HCT116 (cell line): ENCODE measurements around the gene MRPL41. TPM values are rescaled to one million over a fixed set of nuclear protein-coding genes. Genes with fewer than 3 reads are reported as not detected.

Source experiments
- ATAC-seq: fragments of 200-7000 bp; cut with Tn5 transposase; 2 replicates; pipeline ENCODE4 v1.9.1; 2020; ENCODE audit warnings: mild to moderate bottlenecking, moderate library complexity
- BruUV-seq: library from RNA; stranded (reverse); fragments of 400-500 nt; replicated peaks from 2 replicates; lab custom pipeline; 2021; lab: Mats Ljungman, UMichigan
- CTCF ChIA-PET: fragments of 300-600 bp; sonication (Branson Sonifier 250); formaldehyde crosslinking; loops from one replicate; lab custom pipeline; 2021; ENCODE audit warnings: antibody characterized with exemption; lab: Charles Lee
- POLR2A ChIA-PET: fragments of 300-600, 350-600 bp; sonication (Branson Sonifier 250); formaldehyde crosslinking; loops from one replicate; lab custom pipeline; 2021; ENCODE audit warnings: antibody characterized with exemption; lab: Charles Lee
- RAD21 ChIA-PET, 2 experiments: fragments of 300-600 bp; sonication (Branson Sonifier 250); formaldehyde crosslinking; loops; one replicate each; lab custom pipeline; 2023; ENCODE audit warnings: low total read pairs in 2 of 2; ENCODE audit not compliant: uncharacterized antibody in 2 of 2, unreplicated experiment in 2 of 2, low non-redundant PET in 1 of 2; lab: Charles Lee
- DNase-seq: peaks from one replicate; pipeline ENCODE4 v3.0.0-alpha.2; 2010; ENCODE audit warnings: low read depth, low spot score
- H2AFZ ChIP-seq: fragments of 200-600 bp; shearing (Covaris generic), sonication (generic); 2 replicates; pipeline ENCODE4 v1.6.1; 2017; ENCODE audit warnings: low read depth, mixed run types, mixed read lengths, antibody characterized with exemption, low read length; ENCODE audit not compliant: poor library complexity, severe bottlenecking
- H3K27ac ChIP-seq: 2 replicates; pipeline ENCODE4 v1.5.1; 2012; ENCODE audit warnings: low read depth, low read length
- H3K27me3 ChIP-seq: fragments of 200-600 bp; sonication (generic); 2 replicates; pipeline ENCODE4 v1.6.1; 2016; ENCODE audit warnings: mixed run types, low read length, mixed read lengths; ENCODE audit not compliant: insufficient read depth
- H3K36me3 ChIP-seq, 2 experiments: fragments of 200-500 bp in 1 of 2; fragments of 200-600 bp in 1 of 2; sonication (Bioruptor generic) in 1 of 2; sonication (generic) in 1 of 2; 2 replicates each; pipeline versions ENCODE4 v1.5.1 to v1.6.1; 2014 to 2016; ENCODE audit warnings: low read length in 2 of 2, inconsistent platforms in 1 of 2, mixed read lengths in 1 of 2, mixed run types in 1 of 2; ENCODE audit not compliant: insufficient read depth in 2 of 2, control insufficient read depth in 1 of 2
- H3K4me1 ChIP-seq, 2 experiments: fragments of 200-600 bp in 1 of 2; sonication (generic) in 1 of 2; 2 replicates each; pipeline versions ENCODE4 v1.5.1 to v1.6.1; 2012 to 2017; ENCODE audit warnings: low read length in 2 of 2, inconsistent platforms in 1 of 2, mild to moderate bottlenecking in 1 of 2, mixed read lengths in 1 of 2, mixed run types in 1 of 2, moderate library complexity in 1 of 2; ENCODE audit not compliant: insufficient read depth in 2 of 2, control insufficient read depth in 1 of 2
- H3K4me2 ChIP-seq: fragments of 200-600 bp; sonication (generic); 2 replicates; pipeline ENCODE4 v1.6.1; 2017; ENCODE audit warnings: mixed run types, low read length, mixed read lengths
- H3K4me3 ChIP-seq, 2 experiments: fragments of 200-600 bp in 1 of 2; sonication (generic) in 1 of 2; replicated peaks in 1 of 2; 2 replicates each; pipeline ENCODE4 v1.5.1; 2011 to 2016; ENCODE audit warnings: low read length in 2 of 2, control low read depth in 1 of 2, low read depth in 1 of 2, mild to moderate bottlenecking in 1 of 2, mixed read lengths in 1 of 2, mixed run types in 1 of 2
- H3K79me2 ChIP-seq: fragments of 200-600 bp; sonication (generic); 2 replicates; pipeline ENCODE4 v1.6.1; 2017; ENCODE audit warnings: mild to moderate bottlenecking, mixed run types, low read length, moderate library complexity, mixed read lengths; ENCODE audit not compliant: insufficient read depth
- H3K9ac ChIP-seq: fragments of 200-600 bp; sonication (generic); 2 replicates; pipeline ENCODE4 v1.6.1; 2016; ENCODE audit warnings: low read length, mixed read lengths
- H3K9me2 ChIP-seq: fragments of 200-600 bp; sonication (generic), shearing (Covaris generic); 2 replicates; pipeline ENCODE4 v1.6.1; 2017; ENCODE audit warnings: mixed run types, mild to moderate bottlenecking, moderate library complexity; ENCODE audit not compliant: insufficient read depth
- H3K9me3 ChIP-seq, 2 experiments: fragments of 200-500 bp in 1 of 2; fragments of 200-600 bp in 1 of 2; sonication (Bioruptor generic) in 1 of 2; sonication (generic) in 1 of 2; 2 replicates each; pipeline ENCODE4 v1.6.1; 2014 to 2017; ENCODE audit warnings: low read length in 2 of 2, mixed read lengths in 2 of 2, inconsistent platforms in 1 of 2, low read depth in 1 of 2, mild to moderate bottlenecking in 1 of 2, mixed run types in 1 of 2, moderate library complexity in 1 of 2; ENCODE audit not compliant: control insufficient read depth in 1 of 2, insufficient read depth in 1 of 2
- H4K20me1 ChIP-seq: fragments of 200-600 bp; sonication (generic), shearing (Covaris generic); 2 replicates; pipeline ENCODE4 v1.6.1; 2017; ENCODE audit warnings: mixed run types, mild to moderate bottlenecking, moderate library complexity; ENCODE audit not compliant: insufficient read depth
- EGR1 ChIP-seq: IDR thresholded peaks from 2 replicates; pipeline ENCODE4 v1.6.1; 2012; ENCODE audit warnings: low read depth
- ELF1 ChIP-seq: IDR thresholded peaks from 2 replicates; pipeline ENCODE4 v1.6.1; 2012; ENCODE audit warnings: low read depth, borderline replicate concordance
- EZH2phosphoT487 ChIP-seq: fragments of 200-600 bp; IDR thresholded peaks from 2 replicates; pipeline ENCODE4 v1.6.1; 2018; ENCODE audit warnings: antibody characterized with exemption, borderline replicate concordance
- FOSL1 ChIP-seq: IDR thresholded peaks from 2 replicates; pipeline ENCODE4 v1.6.1; 2012; ENCODE audit warnings: low read depth
- JUND ChIP-seq: IDR thresholded peaks from 2 replicates; pipeline ENCODE4 v1.6.1; 2012
- POLR2A ChIP-seq: IDR thresholded peaks from 2 replicates; pipeline ENCODE4 v1.7.0; 2011; ENCODE audit warnings: borderline replicate concordance; ENCODE audit not compliant: insufficient read depth, insufficient read length; ENCODE audit errors: extremely low read depth
- RAD21 ChIP-seq: IDR thresholded peaks from 2 replicates; pipeline ENCODE4 v1.6.1; 2012; ENCODE audit warnings: low read depth, mild to moderate bottlenecking
- SP1 ChIP-seq: IDR thresholded peaks from 2 replicates; pipeline ENCODE4 v1.6.1; 2012; ENCODE audit warnings: low read depth
- TCF7L2 ChIP-seq: IDR thresholded peaks from 2 replicates; pipeline ENCODE4 v1.7.0; 2011; ENCODE audit warnings: borderline replicate concordance, inconsistent platforms; ENCODE audit not compliant: insufficient read depth, insufficient read length; ENCODE audit errors: extremely low read depth
- YY1 ChIP-seq: IDR thresholded peaks from 2 replicates; pipeline ENCODE4 v1.6.1; 2011; ENCODE audit warnings: low read length, low read depth, moderate library complexity, mild to moderate bottlenecking; ENCODE audit not compliant: insufficient replicate concordance; ENCODE audit errors: extremely low read depth
- ZNF274 ChIP-seq: fragments of 200-500 bp; sonication (Bioruptor generic); IDR thresholded peaks from 2 replicates; pipeline ENCODE4 v1.6.1; 2014; ENCODE audit warnings: mild to moderate bottlenecking, low read depth, low read length, inconsistent platforms
- intact Hi-C: fragments of 100-400 bp; cut with micrococcal nuclease; formaldehyde crosslinking; loops from 2 replicates; pipeline ENCODE4 v1.10.0; 2022
- total RNA-seq: library from RNA; stranded (reverse); gene quantifications from one replicate; pipeline ENCODE4 v1.2.1, GENCODE V29; 2021; ENCODE audit not compliant: unreplicated experiment
- TF ChIP-seq, protein P1 (sequence below), 3 experiments: fragments of 200-600 bp in 1 of 3; sonication (generic) in 1 of 3; IDR thresholded peaks in 2 of 3; conservative IDR thresholded peaks in 1 of 3; 2 replicates each; pipeline ENCODE4 v1.5.1; 2012 to 2017; ENCODE audit warnings: low read depth in 2 of 3, low read length in 2 of 3, antibody characterized with exemption in 1 of 3, borderline replicate concordance in 1 of 3, control low read depth in 1 of 3, mild to moderate bottlenecking in 1 of 3, mixed read lengths in 1 of 3, mixed run types in 1 of 3, moderate library complexity in 1 of 3; ENCODE audit not compliant: insufficient read depth in 1 of 3
- TF ChIP-seq, protein P2 (sequence below): IDR thresholded peaks from 2 replicates; pipeline ENCODE4 v1.6.1; 2012
- TF ChIP-seq, protein P3 (sequence below): IDR thresholded peaks from 2 replicates; pipeline ENCODE4 v1.6.1; 2012; ENCODE audit warnings: low read depth

The MRPL41 gene
- total RNA-seq, 1 experiment from 2014 or later: 69.5 TPM

DNA sequence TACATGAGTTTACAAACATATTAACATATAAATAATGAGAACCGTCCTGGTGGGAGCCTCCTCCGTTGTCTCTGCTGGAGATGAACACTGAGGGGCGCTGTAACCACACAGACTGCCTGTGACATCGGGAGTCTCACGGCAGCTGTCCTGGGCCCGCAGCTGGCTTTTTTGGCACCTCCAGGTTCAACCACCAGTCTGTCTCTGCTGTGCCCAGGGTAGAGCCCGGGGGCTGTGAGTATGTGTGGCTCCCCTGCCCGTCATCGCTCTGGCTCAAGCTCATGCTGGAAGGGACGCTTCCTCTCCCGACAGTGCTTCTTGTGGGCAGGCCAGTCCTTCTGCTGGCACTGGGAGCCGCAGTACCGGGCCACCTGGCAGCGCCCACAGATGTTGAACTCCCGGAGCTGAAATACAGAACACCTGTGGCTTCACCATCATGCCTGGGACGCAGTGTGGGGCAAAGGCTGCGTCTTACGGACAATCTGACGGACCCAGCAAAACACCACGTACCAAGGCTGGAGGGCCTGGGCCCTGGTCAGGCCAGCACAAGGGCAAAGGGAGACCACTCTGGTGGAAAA is 30.7 kb downstream of the MRPL41 start:
- no peak overlapping the region for H3K4me3 ChIP-seq
- no peak overlapping the region for H3K9ac ChIP-seq
- no peaks in the 10 kb centered on the region for H4K20me1 ChIP-seq
- no peaks in the 10 kb centered on the region for H3K9me3 ChIP-seq
- peaks cover 67% of the 10 kb centered on the region for H3K79me2 ChIP-seq
- no peak for DNase-seq
- intact Hi-C loops: no loop called here
- H3K36me3 ChIP-seq: peaks cover 24 to 54% of the 10 kb centered on the region in 2 experiments; a peak in 3 of 4 replicates
- no peaks in the 10 kb centered on the region for H3K27me3 ChIP-seq
- ChIA-PET CTCF (interaction anchor here (1.0 to 1.7 kb wide), 3 partner anchors 9 to 113 kb away, joined by 3 to 5 read pairs (median 4); partner anchors contain the start of gene MRPL41), POLR2A (interaction anchor here (1.2 kb wide), 1 partner anchor 36 kb away, joined by 3 read pairs; the partner anchor contains the start of gene EHMT1), RAD21 (interaction anchor here in 1 of 2 experiments (0.7 kb wide), 1 partner anchor 8 kb away, joined by 3 read pairs; no protein-coding TSS in a partner anchor)
- no peak overlapping the region for H3K4me2 ChIP-seq
- H3K27ac ChIP-seq: no peak overlapping the region; the same call in 1 of the 2 replicates
- H3K9me2 ChIP-seq: no peaks in the 10 kb centered on the region
- BruUV-seq: no TSS peak
- H3K4me1 ChIP-seq: peaks cover 2 to 10% of the 10 kb centered on the region in 2 experiments; a peak in 3 of 4 replicates
- no peak for ATAC-seq
- no peak overlapping the region for H2AFZ ChIP-seq
- no peak for TF ChIP-seq POLR2A
- TF ChIP-seq, protein P1, sequence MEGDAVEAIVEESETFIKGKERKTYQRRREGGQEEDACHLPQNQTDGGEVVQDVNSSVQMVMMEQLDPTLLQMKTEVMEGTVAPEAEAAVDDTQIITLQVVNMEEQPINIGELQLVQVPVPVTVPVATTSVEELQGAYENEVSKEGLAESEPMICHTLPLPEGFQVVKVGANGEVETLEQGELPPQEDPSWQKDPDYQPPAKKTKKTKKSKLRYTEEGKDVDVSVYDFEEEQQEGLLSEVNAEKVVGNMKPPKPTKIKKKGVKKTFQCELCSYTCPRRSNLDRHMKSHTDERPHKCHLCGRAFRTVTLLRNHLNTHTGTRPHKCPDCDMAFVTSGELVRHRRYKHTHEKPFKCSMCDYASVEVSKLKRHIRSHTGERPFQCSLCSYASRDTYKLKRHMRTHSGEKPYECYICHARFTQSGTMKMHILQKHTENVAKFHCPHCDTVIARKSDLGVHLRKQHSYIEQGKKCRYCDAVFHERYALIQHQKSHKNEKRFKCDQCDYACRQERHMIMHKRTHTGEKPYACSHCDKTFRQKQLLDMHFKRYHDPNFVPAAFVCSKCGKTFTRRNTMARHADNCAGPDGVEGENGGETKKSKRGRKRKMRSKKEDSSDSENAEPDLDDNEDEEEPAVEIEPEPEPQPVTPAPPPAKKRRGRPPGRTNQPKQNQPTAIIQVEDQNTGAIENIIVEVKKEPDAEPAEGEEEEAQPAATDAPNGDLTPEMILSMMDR (IDR thresholded peaks at IDR 0.05 in 2 of 3, conservative IDR thresholded peaks at IDR 0.05 in 1 of 3; ENCODE audit: borderline replicate concordance in 1 of 3, insufficient read depth in 1 of 3, low read depth in 2 of 3, low read length in 2 of 3): peak; percentile 55 to 66 (median 58); a peak in 5 of 6 replicates
- TF ChIP-seq RAD21: peak; percentile 83

DNA sequence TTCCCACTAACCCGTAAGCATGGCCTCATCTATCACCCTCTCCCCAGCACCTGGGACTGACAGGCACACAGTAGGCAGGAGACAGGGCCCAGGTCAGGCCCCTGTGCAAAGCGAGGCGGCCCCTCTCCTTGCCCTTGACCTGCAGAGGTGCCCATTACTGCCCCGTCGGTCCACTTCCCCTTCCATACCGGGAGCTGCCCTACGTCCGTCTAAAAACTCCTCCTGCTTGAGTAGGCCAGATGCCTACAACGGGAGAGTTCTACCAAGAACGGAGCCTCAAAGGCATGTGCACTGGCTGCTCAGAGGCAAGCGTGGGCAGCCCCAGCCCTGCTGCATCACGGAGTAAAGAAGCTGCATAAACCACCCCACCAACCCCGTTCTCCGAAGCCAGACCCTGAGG is 31.7 kb downstream of the MRPL41 start:
- intact Hi-C loops: no loop called here
- Histone ChIP-seq H3K36me3 (peaks cover 32 to 63% of the 10 kb centered on the region in 2 experiments; a peak in 3 of 4 replicates), H3K4me2 (no peak overlapping the region), H3K9ac (no peak overlapping the region), H3K27ac (no peak overlapping the region), H2AFZ (no peak overlapping the region), H3K27me3 (no peaks in the 10 kb centered on the region), H3K9me2 (no peaks in the 10 kb centered on the region), H3K4me3 (no peak overlapping the region), H3K9me3 (no peaks in the 10 kb centered on the region), H4K20me1 (no peaks in the 10 kb centered on the region), H3K79me2 (peaks cover 67% of the 10 kb centered on the region), H3K4me1 (peaks cover 0 to 6% of the 10 kb centered on the region in 2 experiments; a peak in 1 of 4 replicates)
- no peak for ATAC-seq
- ChIA-PET POLR2A (no interaction called here), CTCF (no interaction called here), RAD21 (no interaction called here)
- BruUV-seq: no TSS peak
- no peak for DNase-seq
- TF ChIP-seq ELF1 (no peak), EGR1 (no peak), ZNF274 (no peak), FOSL1 (no peak), JUND (no peak), TCF7L2 (no peak), SP1 (no peak), POLR2A (no peak), EZH2phosphoT487 (no peak), YY1 (no peak)
- TF ChIP-seq, protein P2, sequence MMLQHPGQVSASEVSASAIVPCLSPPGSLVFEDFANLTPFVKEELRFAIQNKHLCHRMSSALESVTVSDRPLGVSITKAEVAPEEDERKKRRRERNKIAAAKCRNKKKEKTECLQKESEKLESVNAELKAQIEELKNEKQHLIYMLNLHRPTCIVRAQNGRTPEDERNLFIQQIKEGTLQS: no peak
- TF ChIP-seq, protein P3, sequence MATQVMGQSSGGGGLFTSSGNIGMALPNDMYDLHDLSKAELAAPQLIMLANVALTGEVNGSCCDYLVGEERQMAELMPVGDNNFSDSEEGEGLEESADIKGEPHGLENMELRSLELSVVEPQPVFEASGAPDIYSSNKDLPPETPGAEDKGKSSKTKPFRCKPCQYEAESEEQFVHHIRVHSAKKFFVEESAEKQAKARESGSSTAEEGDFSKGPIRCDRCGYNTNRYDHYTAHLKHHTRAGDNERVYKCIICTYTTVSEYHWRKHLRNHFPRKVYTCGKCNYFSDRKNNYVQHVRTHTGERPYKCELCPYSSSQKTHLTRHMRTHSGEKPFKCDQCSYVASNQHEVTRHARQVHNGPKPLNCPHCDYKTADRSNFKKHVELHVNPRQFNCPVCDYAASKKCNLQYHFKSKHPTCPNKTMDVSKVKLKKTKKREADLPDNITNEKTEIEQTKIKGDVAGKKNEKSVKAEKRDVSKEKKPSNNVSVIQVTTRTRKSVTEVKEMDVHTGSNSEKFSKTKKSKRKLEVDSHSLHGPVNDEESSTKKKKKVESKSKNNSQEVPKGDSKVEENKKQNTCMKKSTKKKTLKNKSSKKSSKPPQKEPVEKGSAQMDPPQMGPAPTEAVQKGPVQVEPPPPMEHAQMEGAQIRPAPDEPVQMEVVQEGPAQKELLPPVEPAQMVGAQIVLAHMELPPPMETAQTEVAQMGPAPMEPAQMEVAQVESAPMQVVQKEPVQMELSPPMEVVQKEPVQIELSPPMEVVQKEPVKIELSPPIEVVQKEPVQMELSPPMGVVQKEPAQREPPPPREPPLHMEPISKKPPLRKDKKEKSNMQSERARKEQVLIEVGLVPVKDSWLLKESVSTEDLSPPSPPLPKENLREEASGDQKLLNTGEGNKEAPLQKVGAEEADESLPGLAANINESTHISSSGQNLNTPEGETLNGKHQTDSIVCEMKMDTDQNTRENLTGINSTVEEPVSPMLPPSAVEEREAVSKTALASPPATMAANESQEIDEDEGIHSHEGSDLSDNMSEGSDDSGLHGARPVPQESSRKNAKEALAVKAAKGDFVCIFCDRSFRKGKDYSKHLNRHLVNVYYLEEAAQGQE: no peak
